Activated T-cell treated with anti-CD3 and anti-CD28 coated beads, Interleukin-2, amount 50 U/mL, for 48 hours (primary cell): ENCODE data around the gene LDB3.

Source experiments
- DNase-seq, 2 experiments: peaks; one replicate each; pipeline ENCODE4 v3.0.0-alpha.2; 2020

The LDB3 gene

GRCh38 chr10:86769991-86770390 lies 101.7 kb downstream of the LDB3 start:
- DNase-seq = no peak

- DNase-seq = no peak
Observed at GRCh38 chr10:86770412-86770960, 102.2 kb downstream of the LDB3 start.

GRCh38 chr10:86773498-86773897 lies 105.2 kb downstream of the LDB3 start:
- DNase-seq = no peak

- no peak for DNase-seq
Observed at GRCh38 chr10:86775056-86775869, 107.0 kb downstream of the LDB3 start.

DNA sequence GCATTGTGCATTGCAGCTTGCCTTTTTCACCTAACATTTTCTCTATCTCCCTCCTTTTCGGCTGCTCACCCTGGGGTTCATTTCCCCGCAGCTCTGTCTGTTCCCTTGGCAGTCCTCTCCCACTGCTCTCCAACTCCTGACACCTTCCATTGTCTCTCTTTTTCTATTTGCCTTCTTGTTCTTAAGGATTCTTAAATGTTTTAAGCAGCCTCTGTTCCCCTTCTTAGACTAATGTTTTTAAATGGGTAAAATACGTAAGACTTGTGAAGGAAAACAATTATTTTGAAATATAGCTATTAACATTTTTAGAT lies 107.5 kb downstream of the LDB3 start:
- DNase-seq = no peak

- no peak for DNase-seq
Observed at GRCh38 chr10:86779220-86780017, 111.1 kb downstream of the LDB3 start.

- no peak for DNase-seq
Observed at GRCh38 chr10:86782701-86783418, 114.5 kb downstream of the LDB3 start.

- DNase-seq = no peak
Observed at GRCh38 chr10:86785037-86785436, 116.7 kb downstream of the LDB3 start.
